Measurements from ENCODE around the gene DCDC2C.

DCDC2C gene

GRCh38 chr2:3864943-3865865 is 161.8 kb downstream of the DCDC2C start:
- TF ChIP-seq GATA2 (IDR thresholded peaks at IDR 0.05; ENCODE audit: low read depth, low read length): no peak
- no peak for TF ChIP-seq GATA3 (IDR thresholded peaks at IDR 0.05; ENCODE audit: low read depth, low read length)

- TF ChIP-seq GATA2 (IDR thresholded peaks at IDR 0.05; ENCODE audit: low read depth, low read length): no peak
- TF ChIP-seq GATA3 (IDR thresholded peaks at IDR 0.05; ENCODE audit: low read depth, low read length): no peak
Observed at GRCh38 chr2:3867469-3867868, 164.1 kb downstream of the DCDC2C start.

- no peak for TF ChIP-seq GATA2 (IDR thresholded peaks at IDR 0.05; ENCODE audit: low read depth, low read length)
- TF ChIP-seq GATA3 (IDR thresholded peaks at IDR 0.05; ENCODE audit: low read depth, low read length): no peak
Observed at GRCh38 chr2:3868012-3868805, 164.8 kb downstream of the DCDC2C start.

- TF ChIP-seq GATA3 (IDR thresholded peaks at IDR 0.05; ENCODE audit: low read depth, low read length) (no peak), GATA2 (IDR thresholded peaks at IDR 0.05; ENCODE audit: low read depth, low read length) (no peak)
Observed at GRCh38 chr2:3870222-3870621, 166.8 kb downstream of the DCDC2C start.

GRCh38 chr2:3871002-3871401 is 167.6 kb downstream of the DCDC2C start:
- TF ChIP-seq GATA3 (IDR thresholded peaks at IDR 0.05; ENCODE audit: low read depth, low read length): no peak
- TF ChIP-seq GATA2 (IDR thresholded peaks at IDR 0.05; ENCODE audit: low read depth, low read length): no peak

GRCh38 chr2:3872451-3872850 is 169.1 kb downstream of the DCDC2C start:
- TF ChIP-seq GATA3 (IDR thresholded peaks at IDR 0.05; ENCODE audit: low read depth, low read length) (no peak), GATA2 (IDR thresholded peaks at IDR 0.05; ENCODE audit: low read depth, low read length) (no peak)

GRCh38 chr2:3873899-3874298 is 170.5 kb downstream of the DCDC2C start:
- TF ChIP-seq GATA2 (IDR thresholded peaks at IDR 0.05; ENCODE audit: low read depth, low read length): no peak
- TF ChIP-seq GATA3 (IDR thresholded peaks at IDR 0.05; ENCODE audit: low read depth, low read length): no peak

GRCh38 chr2:3876221-3876620 is 172.8 kb downstream of the DCDC2C start:
- TF ChIP-seq GATA3 (IDR thresholded peaks at IDR 0.05; ENCODE audit: low read depth, low read length): no peak
- no peak for TF ChIP-seq GATA2 (IDR thresholded peaks at IDR 0.05; ENCODE audit: low read depth, low read length)

- TF ChIP-seq GATA2 (IDR thresholded peaks at IDR 0.05; ENCODE audit: low read depth, low read length) (no peak), GATA3 (IDR thresholded peaks at IDR 0.05; ENCODE audit: low read depth, low read length) (no peak)
Observed at GRCh38 chr2:3876685-3877084, 173.3 kb downstream of the DCDC2C start.

- TF ChIP-seq GATA3 (IDR thresholded peaks at IDR 0.05; ENCODE audit: low read depth, low read length) (no peak), GATA2 (IDR thresholded peaks at IDR 0.05; ENCODE audit: low read depth, low read length) (no peak)
Observed at GRCh38 chr2:3885629-3886628, 182.6 kb downstream of the DCDC2C start.

GRCh38 chr2:3895021-3895420 is 191.6 kb downstream of the DCDC2C start:
- TF ChIP-seq GATA3 (IDR thresholded peaks at IDR 0.05; ENCODE audit: low read depth, low read length) (no peak), GATA2 (IDR thresholded peaks at IDR 0.05; ENCODE audit: low read depth, low read length) (no peak)

Measured in SH-SY5Y (cell line).